HepG2 (cell line): ENCODE data around the gene ZNF740. TPM values are rescaled to one million over a fixed set of nuclear protein-coding genes. Genes with fewer than 3 reads are reported as not detected.

ENCODE experiments used
- BRCA1 ChIP-seq: sonication (generic); formaldehyde crosslinking; IDR thresholded peaks from 2 replicates; pipeline ENCODE4 v1.4.0; 2020; ENCODE audit warnings: missing genetic modification reagents
- CBFB ChIP-seq: sonication (generic); formaldehyde crosslinking; IDR thresholded peaks from 2 replicates; pipeline ENCODE4 v1.4.0; 2020; ENCODE audit warnings: missing genetic modification reagents
- CBX5 ChIP-seq: sonication (generic); formaldehyde crosslinking; IDR thresholded peaks from 2 replicates; pipeline ENCODE4 v1.4.0; 2020; ENCODE audit warnings: missing genetic modification reagents, borderline replicate concordance
- ELF4 ChIP-seq: sonication (generic); formaldehyde crosslinking; IDR thresholded peaks from 2 replicates; pipeline ENCODE4 v1.5.0; 2020; ENCODE audit warnings: missing genetic modification reagents, mild to moderate bottlenecking, moderate library complexity, borderline replicate concordance
- MAFK ChIP-seq, 2 experiments: IDR thresholded peaks in 1 of 2; conservative IDR thresholded peaks in 1 of 2; 2 replicates each; pipeline ENCODE4 v1.6.1; 2011; ENCODE audit warnings: improper control_type of control experiment in 2 of 2, low read length in 2 of 2
- MIER2 ChIP-seq: IDR thresholded peaks from 2 replicates; pipeline ENCODE4 v1.6.1; 2016; ENCODE audit warnings: missing biosample characterization, missing genetic modification reagents
- TBX3 ChIP-seq: fragments of 450-650 bp; IDR thresholded peaks from 2 replicates; pipeline ENCODE4 v1.6.1; 2017; ENCODE audit warnings: antibody characterized with exemption, mild to moderate bottlenecking, inconsistent platforms, borderline replicate concordance
- YY1 ChIP-seq: IDR thresholded peaks from 2 replicates; pipeline ENCODE4 v1.6.1; 2011; ENCODE audit warnings: low read length, low read depth, moderate library complexity, mild to moderate bottlenecking; ENCODE audit not compliant: insufficient read depth, insufficient replicate concordance
- ZBTB21 ChIP-seq: sonication (generic); formaldehyde crosslinking; IDR thresholded peaks from 2 replicates; pipeline ENCODE4 v1.4.0; 2020; ENCODE audit warnings: missing genetic modification reagents
- ZNF296 ChIP-seq: sonication (generic); formaldehyde crosslinking; conservative IDR thresholded peaks from 2 replicates; pipeline ENCODE4 v1.5.0; 2020; ENCODE audit warnings: mild to moderate bottlenecking, missing genetic modification reagents
- ZNF747 ChIP-seq: sonication (generic); formaldehyde crosslinking; IDR thresholded peaks from 2 replicates; pipeline ENCODE4 v1.8.1; 2023; ENCODE audit warnings: missing genetic modification reagents, mild to moderate bottlenecking, borderline replicate concordance
- polyA plus RNA-seq, 8 experiments: library from polyadenylated mRNA; depleted of rRNA in 3 of 8; stranded (reverse) in 7 of 8; unstranded in 1 of 8; fragments of >200 nt; fragmentation: Illumina TruSeq in 4 of 8; extraction: Trizol in 4 of 8; gene quantifications; 2 replicates each; pipeline versions ENCODE4 v1.2.1 to v1.2.3, GENCODE V29; 2011 to 2016; ENCODE audit warnings: low read depth in 4 of 8, missing spikeins in 1 of 8, mixed read lengths in 1 of 8; ENCODE audit not compliant: insufficient read depth in 1 of 8
- total RNA-seq, 5 experiments: library from RNA; depleted of rRNA; stranded (reverse); fragments of >200 nt; fragmentation: Illumina TruSeq; extraction: Trizol; gene quantifications; 2 replicates each; pipeline ENCODE4 v1.2.3, GENCODE V29; 2016; ENCODE audit warnings: low read depth in 1 of 5
- TF ChIP-seq, protein P1 (sequence below): sonication (generic); formaldehyde crosslinking; IDR thresholded peaks from 2 replicates; pipeline ENCODE4 v1.5.0; 2020; ENCODE audit warnings: mild to moderate bottlenecking, missing genetic modification reagents, moderate library complexity
- TF ChIP-seq, protein P2 (sequence below): sonication (generic); formaldehyde crosslinking; IDR thresholded peaks from 2 replicates; pipeline ENCODE4 v1.4.0; 2020; ENCODE audit warnings: missing genetic modification reagents
- TF ChIP-seq, protein P3 (sequence below): sonication (generic); formaldehyde crosslinking; IDR thresholded peaks from 2 replicates; pipeline ENCODE4 v1.4.0; 2020; ENCODE audit warnings: missing genetic modification reagents
- TF ChIP-seq, protein P4 (sequence below), 2 experiments: IDR thresholded peaks; 2 replicates each; pipeline ENCODE4 v1.6.1; 2011 to 2012; ENCODE audit warnings: low read length in 2 of 2, borderline replicate concordance in 1 of 2, low read depth in 1 of 2, mild to moderate bottlenecking in 1 of 2, moderate library complexity in 1 of 2
- TF ChIP-seq, protein P5 (sequence below): sonication (generic); formaldehyde crosslinking; IDR thresholded peaks from 2 replicates; pipeline ENCODE4 v1.8.1; 2023; ENCODE audit warnings: missing genetic modification reagents, inconsistent platforms, borderline replicate concordance
- TF ChIP-seq, protein P6 (sequence below): sonication (generic); formaldehyde crosslinking; IDR thresholded peaks from 2 replicates; pipeline ENCODE4 v1.5.0; 2020; ENCODE audit warnings: missing genetic modification reagents

Gene ZNF740
- total and polyA plus RNA-seq, 2 of the 13 experiments (the other 11 are each of a cell fraction or from before 2014, with no cell fraction given), result 16.9 to 19.0 TPM

DNA sequence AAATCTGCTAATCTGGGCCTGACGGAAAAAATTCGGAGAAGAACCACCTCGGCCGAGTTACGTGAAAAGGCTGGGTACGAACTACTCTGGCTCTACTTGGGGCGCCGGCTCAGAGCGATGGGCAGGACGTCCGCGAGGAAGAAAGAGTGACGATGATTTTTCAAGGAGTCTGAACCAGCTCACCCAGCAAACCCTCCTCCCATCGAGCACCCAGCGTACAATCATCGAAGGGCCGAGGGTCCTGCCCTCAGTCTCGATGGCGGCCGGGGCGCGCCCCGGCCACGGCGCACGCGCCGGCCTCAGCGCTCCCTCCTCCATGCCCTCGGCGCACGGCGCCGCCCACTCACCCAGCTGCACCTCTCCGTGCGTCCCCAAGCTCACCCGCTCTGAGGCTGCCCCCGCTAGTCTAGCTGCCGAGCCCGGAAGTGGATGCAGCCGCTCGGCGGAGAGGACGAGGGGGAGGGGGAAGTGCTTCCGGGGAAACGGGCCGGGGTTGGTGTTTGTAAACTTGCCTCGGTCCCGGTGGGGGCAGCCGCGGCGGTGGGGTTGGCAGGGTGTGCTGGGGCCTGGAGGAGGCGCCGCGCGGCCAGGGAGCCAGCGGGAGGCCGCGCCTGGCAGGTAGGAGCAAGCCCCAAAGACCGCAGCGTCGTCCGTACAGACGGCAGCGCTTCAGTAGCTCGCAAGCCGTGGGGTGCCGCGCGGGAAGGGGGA lies at the start of gene ZNF740, which contains the start of gene CSAD (continued):
- TF ChIP-seq, protein P1, sequence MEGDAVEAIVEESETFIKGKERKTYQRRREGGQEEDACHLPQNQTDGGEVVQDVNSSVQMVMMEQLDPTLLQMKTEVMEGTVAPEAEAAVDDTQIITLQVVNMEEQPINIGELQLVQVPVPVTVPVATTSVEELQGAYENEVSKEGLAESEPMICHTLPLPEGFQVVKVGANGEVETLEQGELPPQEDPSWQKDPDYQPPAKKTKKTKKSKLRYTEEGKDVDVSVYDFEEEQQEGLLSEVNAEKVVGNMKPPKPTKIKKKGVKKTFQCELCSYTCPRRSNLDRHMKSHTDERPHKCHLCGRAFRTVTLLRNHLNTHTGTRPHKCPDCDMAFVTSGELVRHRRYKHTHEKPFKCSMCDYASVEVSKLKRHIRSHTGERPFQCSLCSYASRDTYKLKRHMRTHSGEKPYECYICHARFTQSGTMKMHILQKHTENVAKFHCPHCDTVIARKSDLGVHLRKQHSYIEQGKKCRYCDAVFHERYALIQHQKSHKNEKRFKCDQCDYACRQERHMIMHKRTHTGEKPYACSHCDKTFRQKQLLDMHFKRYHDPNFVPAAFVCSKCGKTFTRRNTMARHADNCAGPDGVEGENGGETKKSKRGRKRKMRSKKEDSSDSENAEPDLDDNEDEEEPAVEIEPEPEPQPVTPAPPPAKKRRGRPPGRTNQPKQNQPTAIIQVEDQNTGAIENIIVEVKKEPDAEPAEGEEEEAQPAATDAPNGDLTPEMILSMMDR (CRISPR knock-in tag), result no peak; the same call in 1 of the 2 replicates
- TF ChIP-seq MAFK (conservative IDR thresholded peaks at IDR 0.05 in 1 of 2, IDR thresholded peaks at IDR 0.05 in 1 of 2; ENCODE audit: low read length in 2 of 2), result no peak
- TF ChIP-seq, protein P2, sequence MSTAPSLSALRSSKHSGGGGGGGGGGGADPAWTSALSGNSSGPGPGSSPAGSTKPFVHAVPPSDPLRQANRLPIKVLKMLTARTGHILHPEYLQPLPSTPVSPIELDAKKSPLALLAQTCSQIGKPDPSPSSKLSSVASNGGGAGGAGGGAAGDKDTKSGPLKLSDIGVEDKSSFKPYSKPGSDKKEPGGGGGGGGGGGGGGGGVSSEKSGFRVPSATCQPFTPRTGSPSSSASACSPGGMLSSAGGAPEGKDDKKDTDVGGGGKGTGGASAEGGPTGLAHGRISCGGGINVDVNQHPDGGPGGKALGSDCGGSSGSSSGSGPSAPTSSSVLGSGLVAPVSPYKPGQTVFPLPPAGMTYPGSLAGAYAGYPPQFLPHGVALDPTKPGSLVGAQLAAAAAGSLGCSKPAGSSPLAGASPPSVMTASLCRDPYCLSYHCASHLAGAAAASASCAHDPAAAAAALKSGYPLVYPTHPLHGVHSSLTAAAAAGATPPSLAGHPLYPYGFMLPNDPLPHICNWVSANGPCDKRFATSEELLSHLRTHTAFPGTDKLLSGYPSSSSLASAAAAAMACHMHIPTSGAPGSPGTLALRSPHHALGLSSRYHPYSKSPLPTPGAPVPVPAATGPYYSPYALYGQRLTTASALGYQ (CRISPR knock-in tag), result no peak; the same call in 1 of the 2 replicates
- TF ChIP-seq TBX3, result no peak
- TF ChIP-seq ZBTB21 (CRISPR knock-in tag), result no peak
- TF ChIP-seq ZNF296 (CRISPR knock-in tag), result no peak
- TF ChIP-seq, protein P3, sequence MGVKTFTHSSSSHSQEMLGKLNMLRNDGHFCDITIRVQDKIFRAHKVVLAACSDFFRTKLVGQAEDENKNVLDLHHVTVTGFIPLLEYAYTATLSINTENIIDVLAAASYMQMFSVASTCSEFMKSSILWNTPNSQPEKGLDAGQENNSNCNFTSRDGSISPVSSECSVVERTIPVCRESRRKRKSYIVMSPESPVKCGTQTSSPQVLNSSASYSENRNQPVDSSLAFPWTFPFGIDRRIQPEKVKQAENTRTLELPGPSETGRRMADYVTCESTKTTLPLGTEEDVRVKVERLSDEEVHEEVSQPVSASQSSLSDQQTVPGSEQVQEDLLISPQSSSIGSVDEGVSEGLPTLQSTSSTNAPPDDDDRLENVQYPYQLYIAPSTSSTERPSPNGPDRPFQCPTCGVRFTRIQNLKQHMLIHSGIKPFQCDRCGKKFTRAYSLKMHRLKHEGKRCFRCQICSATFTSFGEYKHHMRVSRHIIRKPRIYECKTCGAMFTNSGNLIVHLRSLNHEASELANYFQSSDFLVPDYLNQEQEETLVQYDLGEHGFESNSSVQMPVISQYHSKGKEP (CRISPR knock-in tag), result 0 out of 2 replicates have a peak, but pooled peaks have one; percentile 67
- peak; percentile 96 for TF ChIP-seq ZNF747 (CRISPR knock-in tag)
- no peak for TF ChIP-seq MIER2
- TF ChIP-seq, protein P4, sequence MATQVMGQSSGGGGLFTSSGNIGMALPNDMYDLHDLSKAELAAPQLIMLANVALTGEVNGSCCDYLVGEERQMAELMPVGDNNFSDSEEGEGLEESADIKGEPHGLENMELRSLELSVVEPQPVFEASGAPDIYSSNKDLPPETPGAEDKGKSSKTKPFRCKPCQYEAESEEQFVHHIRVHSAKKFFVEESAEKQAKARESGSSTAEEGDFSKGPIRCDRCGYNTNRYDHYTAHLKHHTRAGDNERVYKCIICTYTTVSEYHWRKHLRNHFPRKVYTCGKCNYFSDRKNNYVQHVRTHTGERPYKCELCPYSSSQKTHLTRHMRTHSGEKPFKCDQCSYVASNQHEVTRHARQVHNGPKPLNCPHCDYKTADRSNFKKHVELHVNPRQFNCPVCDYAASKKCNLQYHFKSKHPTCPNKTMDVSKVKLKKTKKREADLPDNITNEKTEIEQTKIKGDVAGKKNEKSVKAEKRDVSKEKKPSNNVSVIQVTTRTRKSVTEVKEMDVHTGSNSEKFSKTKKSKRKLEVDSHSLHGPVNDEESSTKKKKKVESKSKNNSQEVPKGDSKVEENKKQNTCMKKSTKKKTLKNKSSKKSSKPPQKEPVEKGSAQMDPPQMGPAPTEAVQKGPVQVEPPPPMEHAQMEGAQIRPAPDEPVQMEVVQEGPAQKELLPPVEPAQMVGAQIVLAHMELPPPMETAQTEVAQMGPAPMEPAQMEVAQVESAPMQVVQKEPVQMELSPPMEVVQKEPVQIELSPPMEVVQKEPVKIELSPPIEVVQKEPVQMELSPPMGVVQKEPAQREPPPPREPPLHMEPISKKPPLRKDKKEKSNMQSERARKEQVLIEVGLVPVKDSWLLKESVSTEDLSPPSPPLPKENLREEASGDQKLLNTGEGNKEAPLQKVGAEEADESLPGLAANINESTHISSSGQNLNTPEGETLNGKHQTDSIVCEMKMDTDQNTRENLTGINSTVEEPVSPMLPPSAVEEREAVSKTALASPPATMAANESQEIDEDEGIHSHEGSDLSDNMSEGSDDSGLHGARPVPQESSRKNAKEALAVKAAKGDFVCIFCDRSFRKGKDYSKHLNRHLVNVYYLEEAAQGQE (IDR thresholded peaks at IDR 0.05; ENCODE audit: borderline replicate concordance in 1 of 2, low read depth in 1 of 2, low read length in 2 of 2), result no peak
- TF ChIP-seq BRCA1, result no peak; the same call in 1 of the 2 replicates
- no peak; the same call in 1 of the 2 replicates for TF ChIP-seq CBX5
- TF ChIP-seq YY1, result peak; percentile 99
- TF ChIP-seq ELF4, result peak; percentile 34; the same call in 1 of the 2 replicates
- TF ChIP-seq CBFB (CRISPR knock-in tag), result peak; percentile 69
- TF ChIP-seq, protein P5, sequence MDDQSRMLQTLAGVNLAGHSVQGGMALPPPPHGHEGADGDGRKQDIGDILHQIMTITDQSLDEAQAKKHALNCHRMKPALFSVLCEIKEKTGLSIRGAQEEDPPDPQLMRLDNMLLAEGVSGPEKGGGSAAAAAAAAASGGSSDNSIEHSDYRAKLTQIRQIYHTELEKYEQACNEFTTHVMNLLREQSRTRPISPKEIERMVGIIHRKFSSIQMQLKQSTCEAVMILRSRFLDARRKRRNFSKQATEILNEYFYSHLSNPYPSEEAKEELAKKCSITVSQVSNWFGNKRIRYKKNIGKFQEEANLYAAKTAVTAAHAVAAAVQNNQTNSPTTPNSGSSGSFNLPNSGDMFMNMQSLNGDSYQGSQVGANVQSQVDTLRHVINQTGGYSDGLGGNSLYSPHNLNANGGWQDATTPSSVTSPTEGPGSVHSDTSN, result no peak
- TF ChIP-seq, protein P6, sequence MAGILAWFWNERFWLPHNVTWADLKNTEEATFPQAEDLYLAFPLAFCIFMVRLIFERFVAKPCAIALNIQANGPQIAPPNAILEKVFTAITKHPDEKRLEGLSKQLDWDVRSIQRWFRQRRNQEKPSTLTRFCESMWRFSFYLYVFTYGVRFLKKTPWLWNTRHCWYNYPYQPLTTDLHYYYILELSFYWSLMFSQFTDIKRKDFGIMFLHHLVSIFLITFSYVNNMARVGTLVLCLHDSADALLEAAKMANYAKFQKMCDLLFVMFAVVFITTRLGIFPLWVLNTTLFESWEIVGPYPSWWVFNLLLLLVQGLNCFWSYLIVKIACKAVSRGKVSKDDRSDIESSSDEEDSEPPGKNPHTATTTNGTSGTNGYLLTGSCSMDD, result no peak
